22Rv1 (cell line): ENCODE results near the gene GOT1.

Experiments used
- ZFX ChIP-seq: fragments of 450-650 bp; IDR thresholded peaks from 2 replicates; pipeline ENCODE4 v1.6.1; 2017; ENCODE audit warnings: antibody characterized with exemption, borderline replicate concordance
- TF ChIP-seq, protein P1 (sequence below): fragments of 450-650 bp; IDR thresholded peaks from 2 replicates; pipeline ENCODE4 v1.5.1; 2017; ENCODE audit warnings: mild to moderate bottlenecking

- TF ChIP-seq, protein P1, sequence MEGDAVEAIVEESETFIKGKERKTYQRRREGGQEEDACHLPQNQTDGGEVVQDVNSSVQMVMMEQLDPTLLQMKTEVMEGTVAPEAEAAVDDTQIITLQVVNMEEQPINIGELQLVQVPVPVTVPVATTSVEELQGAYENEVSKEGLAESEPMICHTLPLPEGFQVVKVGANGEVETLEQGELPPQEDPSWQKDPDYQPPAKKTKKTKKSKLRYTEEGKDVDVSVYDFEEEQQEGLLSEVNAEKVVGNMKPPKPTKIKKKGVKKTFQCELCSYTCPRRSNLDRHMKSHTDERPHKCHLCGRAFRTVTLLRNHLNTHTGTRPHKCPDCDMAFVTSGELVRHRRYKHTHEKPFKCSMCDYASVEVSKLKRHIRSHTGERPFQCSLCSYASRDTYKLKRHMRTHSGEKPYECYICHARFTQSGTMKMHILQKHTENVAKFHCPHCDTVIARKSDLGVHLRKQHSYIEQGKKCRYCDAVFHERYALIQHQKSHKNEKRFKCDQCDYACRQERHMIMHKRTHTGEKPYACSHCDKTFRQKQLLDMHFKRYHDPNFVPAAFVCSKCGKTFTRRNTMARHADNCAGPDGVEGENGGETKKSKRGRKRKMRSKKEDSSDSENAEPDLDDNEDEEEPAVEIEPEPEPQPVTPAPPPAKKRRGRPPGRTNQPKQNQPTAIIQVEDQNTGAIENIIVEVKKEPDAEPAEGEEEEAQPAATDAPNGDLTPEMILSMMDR = no peak
- TF ChIP-seq ZFX = no peak
Observed at GRCh38 chr10:99460070-99460469, 29.6 kb upstream of the GOT1 start.
